Keratinocyte (primary cell): Measurements from ENCODE around the gene SH3RF1. TPM values are rescaled to one million over a fixed set of nuclear protein-coding genes. Genes with fewer than 3 reads are reported as not detected.

Source experiments
- DNase-seq: peaks from one replicate; pipeline ENCODE4 v3.0.0-alpha.2; 2011; ENCODE audit warnings: low read depth, missing footprints, low spot score
- FAIRE-seq: peaks from 2 replicates; lab custom pipeline; 2011; peaks lifted over from hg19 to GRCh38; lab: Jason Lieb, UNC
- H2AFZ ChIP-seq: 2 replicates; pipeline ENCODE4 v1.6.0; 2012; ENCODE audit warnings: low read length, control low read depth, inconsistent platforms; ENCODE audit not compliant: control insufficient read depth
- H3K27ac ChIP-seq: 2 replicates; pipeline ENCODE4 v1.5.1; 2011; ENCODE audit warnings: low read length; ENCODE audit not compliant: control insufficient read depth, insufficient read depth
- H3K27me3 ChIP-seq: 3 replicates; pipeline ENCODE4 v1.6.0; 2011; ENCODE audit warnings: low read length; ENCODE audit not compliant: control insufficient read depth, insufficient read depth; ENCODE audit errors: extremely low read depth
- H3K36me3 ChIP-seq, 2 experiments: 2 replicates in 1 of 2; 3 replicates in 1 of 2; pipeline ENCODE4 v1.5.1; 2011; ENCODE audit warnings: low read length in 2 of 2, mild to moderate bottlenecking in 1 of 2; ENCODE audit not compliant: control insufficient read depth in 2 of 2, insufficient read depth in 2 of 2; ENCODE audit errors: extremely low read depth in 1 of 2
- H3K4me1 ChIP-seq: 3 replicates; pipeline ENCODE4 v1.5.1; 2011; ENCODE audit warnings: low read length; ENCODE audit not compliant: control insufficient read depth, insufficient read depth; ENCODE audit errors: extremely low read depth
- H3K4me2 ChIP-seq: 3 replicates; pipeline ENCODE4 v1.6.0; 2011; ENCODE audit warnings: low read depth, low read length; ENCODE audit not compliant: control insufficient read depth, insufficient read depth; ENCODE audit errors: extremely low read depth
- H3K4me3 ChIP-seq, 3 experiments: fragments of 200-600 bp in 1 of 3; sonication (generic) in 1 of 3; 2 replicates in 2 of 3; 3 replicates in 1 of 3; pipeline ENCODE4 v1.5.1; 2011 to 2016; ENCODE audit warnings: low read length in 3 of 3, mild to moderate bottlenecking in 3 of 3, control low read depth in 2 of 3, inconsistent platforms in 1 of 3, low read depth in 1 of 3, mixed read lengths in 1 of 3, mixed run types in 1 of 3, moderate library complexity in 1 of 3; ENCODE audit not compliant: control insufficient read depth in 2 of 3, insufficient read depth in 2 of 3; ENCODE audit errors: extremely low read depth in 1 of 3
- H3K79me2 ChIP-seq: 2 replicates; pipeline ENCODE4 v1.6.0; 2012; ENCODE audit warnings: low read length; ENCODE audit not compliant: control insufficient read depth, insufficient read depth
- H3K9ac ChIP-seq: 3 replicates; pipeline ENCODE4 v1.6.0; 2011; ENCODE audit warnings: low read length; ENCODE audit not compliant: control insufficient read depth, insufficient read depth; ENCODE audit errors: extremely low read depth
- H3K9me1 ChIP-seq: 3 replicates; pipeline ENCODE4 v1.6.0; 2011; ENCODE audit warnings: low read length; ENCODE audit not compliant: control insufficient read depth, insufficient read depth; ENCODE audit errors: extremely low read depth
- H3K9me3 ChIP-seq: 2 replicates; pipeline ENCODE4 v1.5.1; 2012; ENCODE audit warnings: low read depth, low read length; ENCODE audit not compliant: control insufficient read depth
- H4K20me1 ChIP-seq: 3 replicates; pipeline ENCODE4 v1.6.0; 2011; ENCODE audit warnings: low read length; ENCODE audit not compliant: control insufficient read depth, insufficient read depth; ENCODE audit errors: extremely low read depth
- CTCF ChIP-seq, 3 experiments: IDR thresholded peaks in 1 of 3; conservative IDR thresholded peaks in 1 of 3; optimal IDR thresholded peaks in 1 of 3; 2 replicates in 2 of 3; 3 replicates in 1 of 3; pipeline versions ENCODE3 to v1.5.1; 2011; ENCODE audit warnings: low read length in 3 of 3, mild to moderate bottlenecking in 3 of 3, moderate library complexity in 2 of 3, control low read depth in 1 of 3, inconsistent platforms in 1 of 3; ENCODE audit not compliant: insufficient read depth in 2 of 3; ENCODE audit errors: extremely low read depth in 1 of 3
- EZH2 ChIP-seq: IDR thresholded peaks from one replicate; pipeline ENCODE4 v1.6.1; 2012; ENCODE audit warnings: inconsistent platforms, mild to moderate bottlenecking, low read length, moderate library complexity
- dilution Hi-C: fragments of 300-500 bp; cut with MboI; formaldehyde crosslinking; loops from one replicate; pipeline ENCODE4 v1.7.0; 2020; ENCODE audit warnings: low sequenced_read_pairs; ENCODE audit not compliant: extremely low pct_ligation_motif_present
- polyA plus RNA-seq, 5 experiments: library from polyadenylated mRNA; depleted of rRNA in 3 of 5; stranded (reverse) in 3 of 5; stranded (forward) in 1 of 5; unstranded in 1 of 5; fragments of >200 nt; gene quantifications; 1 replicate in 1 of 5; 2 replicates in 3 of 5; 3 replicates in 1 of 5; pipeline versions ENCODE4 v1.2.1 to v1.2.3, GENCODE V29; 2011 to 2012; ENCODE audit warnings: missing spikeins in 2 of 5, low read depth in 1 of 5, low replicate concordance in 1 of 5

SH3RF1 gene
- polyA plus RNA-seq, 1 donor (not counting 4 experiments of a cell fraction or from before 2014, with no cell fraction given) = 9.5 TPM

- Histone ChIP-seq H3K27me3 (no peaks in the 10 kb centered on the region), H3K27ac (no peak overlapping the region), H3K9ac (no peak overlapping the region), H2AFZ (no peak overlapping the region), H3K9me3 (no peaks in the 10 kb centered on the region), H4K20me1 (no peaks in the 10 kb centered on the region), H3K4me2 (no peak overlapping the region), H3K79me2 (peaks cover under 1% of the 10 kb centered on the region), H3K9me1 (no peaks in the 10 kb centered on the region), H3K4me3 (no peak overlapping the region), H3K36me3 (peaks cover 8 to 16% of the 10 kb centered on the region in 2 experiments), H3K4me1 (peaks cover 18% of the 10 kb centered on the region)
- dilution Hi-C loops = no loop called here
- DNase-seq (no peak), FAIRE-seq (no peak)
- TF ChIP-seq CTCF (optimal IDR thresholded peaks at IDR 0.05 in 1 of 3, IDR thresholded peaks at IDR 0.05 in 1 of 3, conservative IDR thresholded peaks at IDR 0.05 in 1 of 3; ENCODE audit: extremely low read depth in 1 of 3, insufficient read depth in 2 of 3, low read length in 3 of 3) (no peak), EZH2 (no peak)
These were observed 119.1 kb downstream of the SH3RF1 start for GRCh38 chr4:169151671-169152070.

- no peak for TF ChIP-seq CTCF (optimal IDR thresholded peaks at IDR 0.05 in 1 of 3, IDR thresholded peaks at IDR 0.05 in 1 of 3, conservative IDR thresholded peaks at IDR 0.05 in 1 of 3; ENCODE audit: extremely low read depth in 1 of 3, insufficient read depth in 2 of 3, low read length in 3 of 3)
- TF ChIP-seq EZH2 = no peak
- Histone ChIP-seq H3K27me3 (no peaks in the 10 kb centered on the region), H4K20me1 (no peaks in the 10 kb centered on the region), H3K36me3 (peaks cover 8 to 13% of the 10 kb centered on the region in 2 experiments), H3K9ac (no peak overlapping the region), H3K4me1 (peaks cover 18% of the 10 kb centered on the region), H3K4me3 (no peak overlapping the region), H3K79me2 (no peaks in the 10 kb centered on the region), H3K9me3 (no peaks in the 10 kb centered on the region), H3K27ac (no peak overlapping the region), H3K4me2 (no peak overlapping the region), H3K9me1 (no peaks in the 10 kb centered on the region), H2AFZ (no peak overlapping the region)
- FAIRE-seq = no peak
- dilution Hi-C loops = no loop called here
- no peak for DNase-seq
These were observed 120.0 kb downstream of the SH3RF1 start for GRCh38 chr4:169150806-169151205.
